HG02623 (cell line): ENCODE data around the gene TBC1D5.
"Not testable (repeated sequence)": the region's sequence is repeated elsewhere in the genome, so short reads cannot be mapped to it uniquely, and the experiment has no call there.

Source experiments
- ATAC-seq: cut with Tn5 transposase; IDR thresholded peaks from one replicate; pipeline ENCODE4 v1.9.1; 2021; ENCODE audit warnings: moderate library complexity; ENCODE audit not compliant: unreplicated experiment

The TBC1D5 gene

GRCh38 chr3:17423786-17424536 lies 318.5 kb downstream of the TBC1D5 start:
- peak; percentile 61 for ATAC-seq

- no peak for ATAC-seq
Observed at GRCh38 chr3:17422636-17423035, 319.8 kb downstream of the TBC1D5 start.

- ATAC-seq = no peak
Observed at GRCh38 chr3:17420668-17421067, 321.8 kb downstream of the TBC1D5 start.

- ATAC-seq = peak; percentile 79
Observed at GRCh38 chr3:17412950-17413530, 329.4 kb downstream of the TBC1D5 start.

GRCh38 chr3:17411157-17411877 lies 331.1 kb downstream of the TBC1D5 start:
- no peak for ATAC-seq

- ATAC-seq = no peak
Observed at GRCh38 chr3:17407576-17407975, 334.9 kb downstream of the TBC1D5 start.

GRCh38 chr3:17404548-17404947 lies 337.9 kb downstream of the TBC1D5 start:
- no peak for ATAC-seq

GRCh38 chr3:17402442-17402841 lies 340.0 kb downstream of the TBC1D5 start:
- ATAC-seq = no peak

GRCh38 chr3:17401912-17402311 lies 340.5 kb downstream of the TBC1D5 start:
- ATAC-seq = no peak

GRCh38 chr3:17399586-17399985 lies 342.8 kb downstream of the TBC1D5 start:
- ATAC-seq = peak; percentile 36

GRCh38 chr3:17398959-17399551 lies 343.4 kb downstream of the TBC1D5 start:
- peak; percentile 92 for ATAC-seq

GRCh38 chr3:17396036-17396435 lies 346.4 kb downstream of the TBC1D5 start:
- ATAC-seq = no peak

- ATAC-seq = no peak
Observed at GRCh38 chr3:17394541-17395155, 347.8 kb downstream of the TBC1D5 start.

- not testable (repeated sequence) for ATAC-seq
Observed at GRCh38 chr3:17392516-17392915, 349.9 kb downstream of the TBC1D5 start.

- ATAC-seq = no peak
Observed at GRCh38 chr3:17390785-17391184, 351.6 kb downstream of the TBC1D5 start.

GRCh38 chr3:17387108-17387507 lies 355.3 kb downstream of the TBC1D5 start:
- no peak for ATAC-seq

GRCh38 chr3:17386432-17386831 lies 356.0 kb downstream of the TBC1D5 start:
- ATAC-seq = no peak

GRCh38 chr3:17384567-17385296 lies 357.7 kb downstream of the TBC1D5 start:
- ATAC-seq = no peak

GRCh38 chr3:17373304-17373703 lies 369.1 kb downstream of the TBC1D5 start:
- ATAC-seq = no peak
